IMR-90 (cell line): ENCODE measurements around the gene C2orf74. TPM values are rescaled to one million over a fixed set of nuclear protein-coding genes. Genes with fewer than 3 reads are reported as not detected.

ENCODE experiments used
- ATAC-seq: fragments of 200-7000 bp; cut with Tn5 transposase; 2 replicates; pipeline ENCODE4 v1.9.1; 2020; ENCODE audit warnings: low read depth, mild to moderate bottlenecking, moderate library complexity
- BruUV-seq: library from RNA; stranded (reverse); fragments of 400-500 nt; replicated peaks from 2 replicates; lab custom pipeline; 2021; lab: Mats Ljungman, UMichigan
- CTCF ChIA-PET: fragments of 300-600 bp; formaldehyde crosslinking; extraction: SDS; loops from one replicate; lab custom pipeline; 2021; ENCODE audit warnings: antibody characterized with exemption; lab: Yijun Ruan, JAX
- POLR2A ChIA-PET: fragments of 300-600 bp; sonication (Branson Sonifier 250); formaldehyde crosslinking; loops from one replicate; lab custom pipeline; 2022; ENCODE audit warnings: antibody characterized with exemption; ENCODE audit not compliant: unreplicated experiment; lab: Charles Lee
- DNase-seq: peaks from one replicate; pipeline ENCODE4 v3.0.0; 2013
- H2AFZ ChIP-seq: replicated peaks from 2 replicates; pipeline ENCODE3; 2013; ENCODE audit warnings: low read length, mild to moderate bottlenecking; ENCODE audit not compliant: poor library complexity
- H2AK5ac ChIP-seq: 2 replicates; pipeline ENCODE4 v1.6.1; 2013; ENCODE audit warnings: low read depth, low read length, inconsistent platforms
- H2AK9ac ChIP-seq: replicated peaks from 2 replicates; pipeline ENCODE3; 2013; ENCODE audit warnings: mild to moderate bottlenecking, low read depth, low read length, moderate library complexity; ENCODE audit not compliant: poor library complexity
- H2BK120ac ChIP-seq: 2 replicates; pipeline ENCODE4 v1.6.1; 2013; ENCODE audit warnings: low read depth, low read length, inconsistent platforms
- H2BK15ac ChIP-seq: 3 replicates; pipeline ENCODE4 v1.6.1; 2013; ENCODE audit warnings: low read depth, low read length, inconsistent platforms
- H2BK20ac ChIP-seq: 2 replicates; pipeline ENCODE4 v1.6.1; 2013; ENCODE audit warnings: low read depth, mild to moderate bottlenecking, inconsistent platforms, low read length, moderate library complexity
- H2BK5ac ChIP-seq: 2 replicates; pipeline ENCODE4 v1.6.1; 2013; ENCODE audit warnings: mild to moderate bottlenecking, low read depth, low read length, inconsistent platforms; ENCODE audit not compliant: poor library complexity, severe bottlenecking
- H3K14ac ChIP-seq: replicated peaks from 2 replicates; pipeline ENCODE4 v1.6.1; 2013; ENCODE audit warnings: low read depth, low read length, inconsistent platforms
- H3K18ac ChIP-seq: 2 replicates; pipeline ENCODE4 v1.6.1; 2013; ENCODE audit warnings: low read depth, low read length, control low read depth
- H3K23ac ChIP-seq: 2 replicates; pipeline ENCODE4 v1.6.1; 2013; ENCODE audit warnings: low read depth, low read length, inconsistent platforms
- H3K27ac ChIP-seq: 2 replicates; pipeline ENCODE4 v1.5.1; 2013; ENCODE audit warnings: mild to moderate bottlenecking, control low read depth, low read length; ENCODE audit not compliant: insufficient read depth
- H3K27me3 ChIP-seq: 2 replicates; pipeline ENCODE4 v1.6.1; 2013; ENCODE audit warnings: low read length; ENCODE audit not compliant: control insufficient read depth, insufficient read depth
- H3K36me3 ChIP-seq: 2 replicates; pipeline ENCODE4 v1.6.1; 2013; ENCODE audit warnings: low read length, mixed read lengths; ENCODE audit not compliant: control insufficient read depth, insufficient read depth
- H3K4ac ChIP-seq: 2 replicates; pipeline ENCODE4 v1.6.1; 2013; ENCODE audit warnings: low read depth, low read length, inconsistent platforms
- H3K4me1 ChIP-seq: 2 replicates; pipeline ENCODE4 v1.6.1; 2013; ENCODE audit warnings: low read length, mixed read lengths; ENCODE audit not compliant: control insufficient read depth, insufficient read depth
- H3K4me2 ChIP-seq: 2 replicates; pipeline ENCODE4 v1.6.1; 2013; ENCODE audit warnings: low read depth, mild to moderate bottlenecking, control low read depth, low read length, moderate library complexity
- H3K4me3 ChIP-seq: 2 replicates; pipeline ENCODE4 v1.5.1; 2013; ENCODE audit warnings: low read depth, mild to moderate bottlenecking, control low read depth, low read length, moderate library complexity; ENCODE audit not compliant: insufficient read depth
- H3K56ac ChIP-seq: 2 replicates; pipeline ENCODE4 v1.6.1; 2013; ENCODE audit warnings: low read length, inconsistent platforms; ENCODE audit not compliant: insufficient read depth; ENCODE audit errors: extremely low read depth
- H3K79me1 ChIP-seq, 2 experiments: 2 replicates each; pipeline ENCODE4 v1.6.1; 2013; ENCODE audit warnings: low read length in 2 of 2, inconsistent platforms in 1 of 2, low read depth in 1 of 2
- H3K9ac ChIP-seq: 2 replicates; pipeline ENCODE4 v1.6.1; 2013; ENCODE audit warnings: low read depth, low read length, control low read depth
- H3K9me1 ChIP-seq: 2 replicates; pipeline ENCODE4 v1.6.1; 2013; ENCODE audit warnings: low read length, inconsistent platforms; ENCODE audit not compliant: insufficient read depth
- H3K9me3 ChIP-seq: 2 replicates; pipeline ENCODE4 v1.6.1; 2013; ENCODE audit warnings: low read length; ENCODE audit not compliant: control insufficient read depth, insufficient read depth
- H4K20me1 ChIP-seq: 2 replicates; pipeline ENCODE4 v1.6.1; 2013; ENCODE audit warnings: low read length, inconsistent platforms; ENCODE audit not compliant: insufficient read depth
- H4K5ac ChIP-seq: 2 replicates; pipeline ENCODE4 v1.6.1; 2013; ENCODE audit warnings: mild to moderate bottlenecking, low read depth, low read length, control low read depth
- H4K8ac ChIP-seq, 2 experiments: 2 replicates each; pipeline ENCODE4 v1.6.1; 2013; ENCODE audit warnings: low read depth in 2 of 2, low read length in 2 of 2, control low read depth in 1 of 2, inconsistent platforms in 1 of 2
- H4K91ac ChIP-seq: 2 replicates; pipeline ENCODE4 v1.6.1; 2013; ENCODE audit warnings: low read depth, low read length, inconsistent platforms; ENCODE audit not compliant: insufficient read depth
- BHLHE40 ChIP-seq: fragments of 150-350 bp; IDR thresholded peaks from 2 replicates; pipeline ENCODE4 v1.6.1; 2016; ENCODE audit warnings: mild to moderate bottlenecking, low read depth, low read length
- CHD1 ChIP-seq: IDR thresholded peaks from 2 replicates; pipeline ENCODE4 v1.6.1; 2012; ENCODE audit warnings: low read depth, low read length, improper control_type of control experiment
- CTCF ChIP-seq: conservative IDR thresholded peaks from 2 replicates; pipeline ENCODE4 v1.5.1; 2012; ENCODE audit warnings: mild to moderate bottlenecking, low read depth, low read length, improper control_type of control experiment
- FOS ChIP-seq: fragments of 150-350 bp; IDR thresholded peaks from 2 replicates; pipeline ENCODE4 v1.6.1; 2016; ENCODE audit warnings: low read depth, low read length
- MAZ ChIP-seq: IDR thresholded peaks from 2 replicates; pipeline ENCODE4 v1.6.1; 2012; ENCODE audit warnings: low read depth, mild to moderate bottlenecking, low read length, improper control_type of control experiment, moderate library complexity, borderline replicate concordance
- MXI1 ChIP-seq: IDR thresholded peaks from 2 replicates; pipeline ENCODE4 v1.6.1; 2012; ENCODE audit warnings: low read depth, mild to moderate bottlenecking, low read length, moderate library complexity, borderline replicate concordance
- POLR2A ChIP-seq: IDR thresholded peaks from 2 replicates; pipeline ENCODE4 v1.6.1; 2012; ENCODE audit warnings: mild to moderate bottlenecking, low read depth, low read length
- RAD21 ChIP-seq: IDR thresholded peaks from 2 replicates; pipeline ENCODE4 v1.6.1; 2012; ENCODE audit warnings: low read length, improper control_type of control experiment
- RCOR1 ChIP-seq: IDR thresholded peaks from 2 replicates; pipeline ENCODE4 v1.6.1; 2012; ENCODE audit warnings: mild to moderate bottlenecking, low read length, improper control_type of control experiment; ENCODE audit not compliant: insufficient replicate concordance
- RFX5 ChIP-seq: IDR thresholded peaks from 2 replicates; pipeline ENCODE4 v1.8.0; 2012; ENCODE audit warnings: low read depth, mild to moderate bottlenecking, low read length, moderate library complexity
- SMC3 ChIP-seq: fragments of 150-350 bp; IDR thresholded peaks from 2 replicates; pipeline ENCODE4 v1.6.1; 2016; ENCODE audit warnings: low read depth, mild to moderate bottlenecking, antibody characterized with exemption, low read length, moderate library complexity
- USF2 ChIP-seq: fragments of 150-350 bp; IDR thresholded peaks from 2 replicates; pipeline ENCODE4 v1.6.1; 2017; ENCODE audit warnings: mild to moderate bottlenecking, antibody characterized with exemption, low read length, low read depth
- WGBS, 2 experiments: methylation state at CpG; one replicate each; pipeline versions ENCODE4 v1.1.5 to v1.1.7; 2013; ENCODE audit warnings: missing lambda C conversion rate in 2 of 2; ENCODE audit not compliant: insufficient read length in 1 of 2; ENCODE audit errors: extremely low coverage in 2 of 2; 5-methylcytosine and 5-hydroxymethylcytosine counted together
- dilution Hi-C: fragments of 300-500 bp; cut with HindIII; formaldehyde crosslinking; loops from one replicate; pipeline ENCODE4 v1.14.3; 2018; ENCODE audit warnings: low sequenced_read_pairs; ENCODE audit not compliant: unreplicated experiment
- in situ Hi-C: fragments of 300-500 bp; cut with MboI; formaldehyde crosslinking; loops from 3 replicates; pipeline ENCODE4 v1.14.3; 2019; ENCODE audit warnings: low sequenced_read_pairs, inconsistent platforms, mixed read lengths
- intact Hi-C: fragments of 100-400 bp; cut with micrococcal nuclease; formaldehyde crosslinking; loops from 2 replicates; pipeline ENCODE4 v1.10.0; 2022
- polyA plus RNA-seq, 3 experiments: library from polyadenylated mRNA; depleted of rRNA; stranded (reverse); fragments of >200 nt; gene quantifications; 2 replicates each; pipeline ENCODE4 v1.2.3, GENCODE V29; 2012; ENCODE audit warnings: low replicate concordance in 1 of 3
- total RNA-seq: library from RNA; depleted of rRNA; stranded (reverse); fragments of >200 nt; gene quantifications from 2 replicates; pipeline ENCODE4 v1.2.3, GENCODE V29; 2012

Gene C2orf74
- total and polyA plus RNA-seq, 2 of the 4 experiments (the other 2 are of a cell fraction) = 8.4 to 21.9 TPM

- no peak overlapping the region for H3K9ac ChIP-seq
- H2BK5ac ChIP-seq = no peak overlapping the region
- in situ Hi-C loops (no loop called here), intact Hi-C loops (no loop called here), dilution Hi-C loops (no loop called here)
- no peak for ATAC-seq
- no TSS peak for BruUV-seq
- H3K27ac ChIP-seq = no peak overlapping the region
- H3K4ac ChIP-seq = no peak overlapping the region
- no peak overlapping the region for H2AK9ac ChIP-seq
- no peak overlapping the region for H2BK20ac ChIP-seq
- no peak overlapping the region for H4K8ac ChIP-seq
- CTCF ChIA-PET = no interaction called here
- no peak overlapping the region for H2AK5ac ChIP-seq
- peaks cover 65% of the 10 kb centered on the region for H3K36me3 ChIP-seq
- no peaks in the 10 kb centered on the region for H3K9me3 ChIP-seq
- peaks cover 23% of the 10 kb centered on the region for H3K9me1 ChIP-seq
- H3K56ac ChIP-seq = no peak overlapping the region
- H3K18ac ChIP-seq = no peak overlapping the region
- no peak overlapping the region for H2BK120ac ChIP-seq
- H4K91ac ChIP-seq = no peak overlapping the region
- peaks cover 41 to 67% of the 10 kb centered on the region in 2 experiments for H3K79me1 ChIP-seq
- WGBS, 2 experiments = no CpG with 5 or more reads among the region's 3 CpGs
- H3K23ac ChIP-seq = no peak overlapping the region
- POLR2A ChIA-PET = no interaction called here
- H4K5ac ChIP-seq = no peak overlapping the region
- TF ChIP-seq SMC3 (no peak), RAD21 (no peak), BHLHE40 (no peak), POLR2A (no peak), MXI1 (no peak), CTCF (no peak), MAZ (no peak), USF2 (no peak), FOS (no peak), RCOR1 (no peak), CHD1 (no peak), RFX5 (no peak)
- DNase-seq = no peak
- H3K14ac ChIP-seq = no peak overlapping the region
- no peak overlapping the region for H2AFZ ChIP-seq
- peaks cover 20% of the 10 kb centered on the region for H3K4me1 ChIP-seq
- H3K27me3 ChIP-seq = no peaks in the 10 kb centered on the region
- no peak overlapping the region for H3K4me3 ChIP-seq
- no peak overlapping the region for H2BK15ac ChIP-seq
- peaks cover 8% of the 10 kb centered on the region; the same call in 1 of the 2 replicates for H4K20me1 ChIP-seq
- H3K4me2 ChIP-seq = no peak overlapping the region
These were observed 21.8 kb downstream of the C2orf74 start for GRCh38 chr2:61183795-61184194.
